NCI-H345 treated with DMSO at 0.1 percent for 48 hours (cell line): ENCODE data around the gene DPAGT1.
A peak's percentile ranks its signal among the peaks of the same experiment; 100 is the strongest.
"Not testable (repeated sequence)": the region's sequence is repeated elsewhere in the genome, so short reads cannot be mapped to it uniquely, and the experiment has no call there.

Experiments
- DNase-seq: peaks from one replicate; lab custom pipeline; 2025; ENCODE audit not compliant: unreplicated experiment; lab: John Stamatoyannopoulos, UW

Gene DPAGT1

GRCh38 chr11:119116235-119116594, 14.6 kb upstream of the DPAGT1 start:
- DNase-seq, result no peak

- no peak for DNase-seq
Measured at GRCh38 chr11:119115484-119116234, 14.0 kb upstream of the DPAGT1 start.

- DNase-seq, result no peak
Measured at GRCh38 chr11:119114351-119114750, 12.7 kb upstream of the DPAGT1 start.

- no peak for DNase-seq
Measured at GRCh38 chr11:119113716-119114115, 12.1 kb upstream of the DPAGT1 start.

GRCh38 chr11:119112314-119113020, 10.8 kb upstream of the DPAGT1 start:
- no peak for DNase-seq

- DNase-seq, result no peak
Measured at GRCh38 chr11:119111361-119111925, 9.8 kb upstream of the DPAGT1 start.

- no peak for DNase-seq
Measured at GRCh38 chr11:119110439-119110838, 8.8 kb upstream of the DPAGT1 start.

GRCh38 chr11:119109843-119110242, 8.2 kb upstream of the DPAGT1 start:
- no peak for DNase-seq

GRCh38 chr11:119108857-119109221, 7.2 kb upstream of the DPAGT1 start:
- DNase-seq, result no peak

- peak; percentile 32 for DNase-seq
Measured at GRCh38 chr11:119108146-119108856, 6.6 kb upstream of the DPAGT1 start.

- DNase-seq, result no peak
Measured at GRCh38 chr11:119107538-119108145, 6.0 kb upstream of the DPAGT1 start.

- peak; percentile 68 for DNase-seq
Measured at GRCh38 chr11:119106564-119107537, 5.2 kb upstream of the DPAGT1 start, which contains the start of gene C2CD2L. Gene C2CD2L, plus strand, starts transcription at chr11:119107344. Its CDS starts 398 bp downstream, at chr11:119107742.

- no peak for DNase-seq
Measured at GRCh38 chr11:119103793-119104192, 2.1 kb upstream of the DPAGT1 start.

- not testable (repeated sequence) for DNase-seq
Measured at GRCh38 chr11:119103161-119103664, 1.6 kb upstream of the DPAGT1 start.

GRCh38 chr11:119100994-119101758, 477 bp downstream of the DPAGT1 start:
- no peak for DNase-seq

- DNase-seq, result no peak
Measured at GRCh38 chr11:119100246-119100970, 1.2 kb downstream of the DPAGT1 start.

- DNase-seq, result no peak
Measured at GRCh38 chr11:119099711-119100110, 1.9 kb downstream of the DPAGT1 start.
